ENCODE results near the gene HS3ST5.
"Not testable (repeated sequence)": the region's sequence is repeated elsewhere in the genome, so short reads cannot be mapped to it uniquely, and the experiment has no call there.

Gene HS3ST5

DNA sequence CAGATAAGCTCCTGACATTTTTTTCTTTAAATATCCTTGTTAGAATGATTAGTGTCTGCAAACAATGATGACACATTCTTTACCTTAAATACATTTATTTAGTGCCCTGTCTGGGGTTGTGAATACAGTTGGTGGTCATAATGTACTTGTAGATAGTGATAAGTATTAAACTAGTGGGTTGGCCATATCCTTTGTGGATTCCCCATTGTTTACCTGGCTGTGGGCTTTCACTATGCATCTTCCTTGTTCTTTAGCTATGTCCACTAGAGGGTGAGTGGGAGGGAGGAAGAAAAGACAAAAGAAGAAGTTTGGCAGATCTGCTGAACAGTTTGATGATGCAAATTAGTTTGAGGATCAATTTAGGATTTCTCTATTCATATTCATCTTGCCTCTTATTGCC lies 15.7 kb downstream of the HS3ST5 start:
- no peak for DNase-seq

DNA sequence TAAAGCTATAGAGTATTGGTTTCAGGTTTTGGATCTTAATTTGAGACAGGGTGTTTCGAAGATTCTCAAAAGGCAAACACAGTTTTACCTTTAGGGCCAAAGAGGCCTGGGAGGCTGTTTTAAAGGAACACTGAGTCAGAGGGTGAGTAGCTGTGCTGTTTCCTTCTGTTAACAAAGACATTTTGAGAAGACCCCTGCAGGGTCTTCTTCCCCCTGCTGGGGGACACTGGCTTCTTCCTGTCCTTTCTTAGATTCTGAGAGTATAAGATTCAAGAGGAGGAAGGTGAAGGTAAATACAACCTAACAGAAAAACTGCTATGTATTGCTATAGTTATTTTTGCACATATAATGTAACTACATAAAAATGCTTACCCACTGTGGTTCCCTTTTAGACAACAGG lies 19.0 kb downstream of the HS3ST5 start:
- no peak for DNase-seq

DNA sequence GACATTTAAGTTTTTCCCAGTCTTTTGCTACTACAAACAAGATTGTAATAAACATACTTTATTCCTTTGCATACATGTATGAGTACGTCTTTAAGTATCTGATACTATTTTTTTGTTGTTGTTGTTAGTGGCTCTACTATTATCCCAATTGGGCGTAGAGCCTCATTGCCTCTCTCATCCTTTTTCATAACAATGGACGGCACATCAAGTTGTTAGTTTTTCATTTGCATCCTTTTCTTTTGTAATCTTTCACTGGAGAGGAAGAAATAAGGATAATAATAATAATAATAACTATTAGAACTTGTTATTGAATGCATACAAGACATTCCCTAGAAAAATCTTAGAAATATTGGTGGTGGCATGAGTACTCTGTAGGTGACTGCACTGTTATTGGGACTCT lies 23.1 kb downstream of the HS3ST5 start:
- no peak for DNase-seq

DNA sequence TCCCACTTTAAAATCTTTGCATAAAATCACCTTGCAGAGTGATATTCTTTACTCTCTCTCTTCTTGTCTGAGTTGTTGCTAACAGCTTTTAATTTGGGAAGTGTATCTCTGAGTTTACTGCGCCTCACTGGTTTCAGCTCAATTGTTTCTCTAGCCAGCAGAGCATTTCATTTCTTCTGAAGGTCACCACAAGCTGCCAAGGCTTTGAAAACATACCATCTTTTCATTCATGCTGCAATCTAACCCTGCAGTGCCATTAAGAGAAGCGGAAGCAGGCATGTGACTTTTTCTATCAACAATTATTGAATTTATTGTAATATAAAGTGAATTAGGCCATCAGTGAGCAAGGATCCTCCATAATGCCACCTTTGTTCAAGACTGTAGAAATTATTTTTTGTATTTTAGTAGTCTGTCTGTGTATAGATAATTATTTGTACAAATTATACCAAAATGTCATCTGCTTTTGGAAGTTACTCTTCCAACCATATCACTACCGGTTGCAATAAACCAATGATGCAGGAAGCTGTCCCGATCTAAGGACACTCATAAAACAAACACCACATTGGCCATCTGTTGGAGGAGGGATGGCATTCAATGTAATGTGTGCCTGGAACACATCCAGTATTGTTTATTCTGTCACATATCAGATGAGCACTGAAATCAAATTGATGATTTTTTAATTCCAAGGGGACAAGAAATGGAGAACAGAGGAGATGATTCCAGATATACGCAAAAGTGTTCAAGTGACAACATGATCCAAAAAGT lies 26.8 kb downstream of the HS3ST5 start:
- DNase-seq: no peak

- not testable (repeated sequence) for DNase-seq
Observed at GRCh38 chr6:114313816-114314215, 29.0 kb downstream of the HS3ST5 start.

DNA sequence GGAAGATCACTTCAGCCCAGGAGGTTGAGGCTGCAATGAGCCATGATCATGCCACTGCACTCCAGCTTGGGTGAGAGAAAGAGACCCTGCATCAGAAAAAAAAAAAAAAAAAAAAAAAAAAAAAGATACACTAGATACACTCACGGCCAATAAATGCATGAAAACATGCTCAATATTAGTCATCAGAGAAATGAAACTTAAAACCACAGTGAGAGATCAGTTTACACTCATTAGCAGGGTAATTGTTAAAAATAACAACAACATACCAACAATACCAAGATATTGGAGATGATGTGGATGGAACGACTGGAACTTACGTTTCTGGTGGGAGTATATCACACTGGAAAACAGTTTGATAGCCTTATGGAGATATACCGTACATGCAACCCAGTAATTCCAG lies 29.9 kb downstream of the HS3ST5 start:
- no peak for DNase-seq

DNA sequence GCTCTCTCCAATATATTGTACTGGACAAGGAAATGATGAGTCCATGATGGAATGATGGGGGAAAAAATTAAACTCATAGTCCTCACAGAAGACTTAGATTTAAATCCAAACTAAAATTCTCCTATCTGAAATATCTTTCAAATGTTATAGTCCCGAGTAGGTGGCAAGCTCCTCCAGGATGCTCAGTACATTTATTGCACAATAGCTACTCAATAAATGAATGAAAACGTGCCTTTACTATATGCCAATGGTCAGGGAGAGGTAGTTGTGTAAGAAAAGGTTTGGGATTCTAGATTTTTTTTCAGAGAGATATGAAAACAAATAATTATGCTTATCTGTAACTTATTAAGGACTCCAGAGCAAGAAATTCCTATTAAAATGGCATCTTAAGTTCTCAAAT lies 32.8 kb downstream of the HS3ST5 start:
- DNase-seq: no peak

- DNase-seq: no peak
Observed at GRCh38 chr6:114304304-114304887, 38.4 kb downstream of the HS3ST5 start.

- no peak for DNase-seq
Observed at GRCh38 chr6:114301596-114302219, 41.1 kb downstream of the HS3ST5 start.

GRCh38 chr6:114297135-114297534 lies 45.7 kb downstream of the HS3ST5 start:
- no peak for DNase-seq

GRCh38 chr6:114292431-114292830 lies 50.4 kb downstream of the HS3ST5 start:
- DNase-seq: no peak

GRCh38 chr6:114291428-114291827 lies 51.4 kb downstream of the HS3ST5 start:
- no peak for DNase-seq

GRCh38 chr6:114290864-114291263 lies 52.0 kb downstream of the HS3ST5 start:
- no peak for DNase-seq

DNA sequence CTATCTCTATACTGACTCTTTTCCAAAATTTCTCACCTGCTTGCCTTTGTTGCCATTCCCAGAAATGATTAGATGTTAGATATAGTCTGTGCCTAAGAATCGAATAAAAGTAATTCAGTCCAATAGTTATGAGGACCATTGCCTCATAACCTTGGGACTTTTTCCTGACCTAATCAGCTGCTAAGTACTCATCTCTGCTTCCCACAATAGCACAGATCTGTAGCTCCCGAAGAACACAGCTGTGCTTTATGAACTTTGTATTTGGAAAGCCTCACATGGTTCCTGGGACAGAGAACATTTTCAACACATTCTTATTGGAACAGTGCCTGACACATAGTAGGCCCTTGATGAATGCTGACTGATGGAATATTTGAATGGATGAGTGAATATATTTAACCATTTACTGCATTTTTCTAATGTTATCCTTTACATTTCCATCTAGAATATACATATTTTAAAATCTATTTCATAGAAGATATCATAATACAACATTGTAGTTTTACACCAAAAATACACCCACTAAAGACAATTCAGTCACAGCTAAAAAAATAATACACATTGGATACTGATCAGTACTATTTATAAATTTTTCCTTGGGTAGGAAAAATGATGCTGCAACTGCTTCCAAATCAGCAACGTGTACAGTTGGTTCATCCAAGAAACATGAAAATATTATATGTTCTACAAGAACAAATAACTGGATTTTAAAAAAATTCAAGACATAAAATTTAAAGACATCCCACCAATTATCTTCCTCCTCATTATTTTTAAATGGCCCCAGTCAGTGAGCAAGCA lies 53.9 kb downstream of the HS3ST5 start:
- no peak for DNase-seq

DNA sequence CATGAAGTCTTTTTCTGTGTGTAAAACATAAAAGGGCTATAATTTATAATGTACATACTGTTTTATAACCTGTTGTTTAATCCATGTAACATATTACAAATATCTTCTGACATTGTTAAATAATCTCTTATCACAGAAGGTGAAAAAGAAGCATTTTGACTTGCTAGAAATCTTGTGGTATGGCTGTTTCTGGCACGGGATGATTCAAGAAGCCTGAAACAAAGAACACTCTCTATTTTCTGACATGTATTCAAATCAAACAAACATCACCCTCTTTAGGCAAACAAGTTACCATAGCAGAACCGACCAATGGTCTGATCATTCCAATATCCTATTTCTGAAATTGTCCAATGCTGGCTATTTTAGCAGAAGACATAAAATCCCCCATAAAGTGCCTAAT lies 55.4 kb downstream of the HS3ST5 start:
- DNase-seq: no peak

- DNase-seq: no peak
Observed at GRCh38 chr6:114286211-114286610, 56.6 kb downstream of the HS3ST5 start.

DNA sequence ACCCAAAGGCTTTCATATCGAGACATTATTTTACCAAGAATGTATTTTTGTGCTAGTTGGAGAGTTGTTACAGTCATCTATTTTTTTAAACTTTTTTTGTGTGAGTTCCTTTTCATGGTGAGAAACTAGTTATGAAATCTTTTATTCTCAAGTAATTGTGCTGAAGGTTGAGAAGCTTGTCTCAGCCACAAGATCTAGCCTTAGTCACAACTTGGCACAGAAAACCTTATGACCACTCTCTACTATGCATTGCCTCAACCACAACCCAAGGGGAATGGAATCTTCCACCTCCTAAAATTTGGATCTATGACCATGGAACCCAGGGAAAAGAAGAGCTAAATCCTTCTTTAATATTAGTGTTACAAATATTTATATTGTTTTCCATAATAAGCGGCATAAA lies 58.5 kb downstream of the HS3ST5 start:
- DNase-seq: no peak

DNA sequence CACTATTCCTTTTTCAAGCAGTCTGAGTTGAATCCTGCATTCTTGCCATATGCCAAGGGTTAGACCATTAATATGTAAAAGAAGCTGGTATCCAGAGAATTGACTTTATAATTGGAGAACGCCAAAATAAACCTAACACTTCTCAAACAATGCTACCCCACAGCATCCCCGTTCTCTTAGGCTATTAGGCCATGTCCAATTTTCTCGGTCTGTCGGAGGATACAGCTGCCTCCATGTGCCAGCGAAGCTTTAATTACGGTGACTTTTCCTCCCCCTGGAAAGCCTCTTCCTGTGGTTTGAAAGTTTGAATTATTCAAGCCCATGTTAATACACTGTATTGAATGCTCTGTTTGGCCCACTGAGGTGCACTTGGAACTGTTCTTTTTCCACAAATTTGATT lies 60.5 kb downstream of the HS3ST5 start:
- DNase-seq: no peak

DNA sequence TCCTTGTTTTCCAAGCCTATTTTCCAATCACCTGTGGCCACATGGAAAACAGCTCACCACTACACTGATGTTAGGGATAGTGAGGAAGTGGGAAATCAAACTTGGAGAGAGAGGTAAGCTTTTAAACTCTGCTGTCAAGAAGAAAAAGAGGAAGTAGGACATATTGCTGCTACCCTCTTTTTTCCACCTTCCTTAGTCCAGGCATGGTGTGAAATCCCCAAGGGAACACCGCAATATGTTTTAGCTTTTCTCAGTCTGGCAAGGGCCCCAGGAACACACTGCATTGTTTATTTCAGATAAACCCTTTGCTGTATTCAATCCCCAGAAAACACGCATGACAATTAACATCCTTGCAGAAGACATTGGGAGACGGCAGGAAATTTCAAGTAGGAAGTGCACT lies 61.3 kb downstream of the HS3ST5 start:
- DNase-seq: no peak

DNA sequence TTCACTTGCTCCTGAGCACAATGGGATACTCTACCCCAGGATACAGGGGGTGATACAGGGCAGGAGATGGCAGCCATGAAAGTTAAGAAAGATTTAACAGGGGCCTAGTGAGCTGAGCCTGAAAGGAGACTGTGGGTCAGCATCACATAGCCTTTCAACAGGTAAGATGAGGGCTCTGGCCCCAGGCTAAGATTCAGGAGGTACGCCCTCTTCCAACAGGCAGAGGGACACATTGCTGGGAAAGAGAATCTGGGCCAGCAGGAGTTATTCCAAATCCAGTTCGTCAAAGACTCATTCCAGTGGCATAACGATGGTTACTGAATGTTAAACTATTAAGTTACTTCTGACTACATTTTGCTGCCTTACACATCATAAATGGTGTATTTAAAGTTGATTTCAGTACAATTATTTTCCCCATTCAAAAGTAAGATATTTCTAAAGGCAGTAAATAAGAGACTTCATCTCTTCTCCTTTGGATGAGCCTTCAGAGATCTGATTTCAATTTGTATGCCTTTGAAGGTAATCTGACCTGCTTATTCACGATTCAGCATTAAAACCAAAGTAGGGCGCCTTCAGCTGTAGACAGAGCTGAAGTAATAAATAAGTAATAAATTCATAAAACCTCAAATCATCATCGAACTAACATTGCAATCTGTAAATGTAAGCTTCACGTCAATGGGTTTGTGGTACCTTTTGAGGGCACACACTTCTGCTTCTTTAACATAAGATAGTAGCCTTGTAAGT lies 62.4 kb downstream of the HS3ST5 start:
- no peak for DNase-seq

DNA sequence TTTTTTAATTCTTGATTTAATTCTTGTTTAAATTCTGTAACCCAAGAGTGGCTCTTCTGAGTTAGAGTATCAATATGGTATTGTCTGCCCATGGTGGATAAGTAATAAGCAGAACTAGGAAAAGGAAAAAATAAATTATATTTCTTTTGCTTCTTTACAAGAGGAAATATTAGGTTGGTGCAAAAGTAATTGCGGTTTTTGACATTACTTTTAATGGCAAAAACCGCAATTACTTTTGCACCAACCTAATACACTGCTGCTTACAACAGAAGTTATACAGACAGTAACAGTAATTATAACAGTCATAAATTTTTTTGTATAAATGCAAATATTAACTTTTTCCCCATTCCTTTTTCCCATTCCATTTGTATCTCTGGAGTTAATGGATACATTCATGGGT lies 65.6 kb downstream of the HS3ST5 start:
- no peak for DNase-seq

- no peak for DNase-seq
Observed at GRCh38 chr6:114276783-114277182, 66.0 kb downstream of the HS3ST5 start.

DNA sequence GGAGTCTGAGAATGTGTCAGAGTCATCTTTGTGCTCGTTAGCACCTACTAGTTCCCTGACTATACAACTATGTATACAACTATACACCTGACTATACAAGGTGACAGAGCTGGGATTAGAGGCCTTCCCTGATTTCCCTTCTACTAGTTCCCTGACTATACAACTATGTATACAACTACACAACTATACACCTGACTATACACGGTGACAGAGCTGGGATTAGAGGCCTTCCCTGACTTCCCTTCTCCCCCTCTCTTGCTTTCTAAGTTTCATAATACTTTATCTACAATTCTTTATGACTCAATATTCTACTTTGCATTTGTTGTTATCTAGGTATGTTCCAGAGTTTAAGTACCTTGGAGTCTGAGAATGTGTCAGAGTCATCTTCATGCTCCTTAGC lies 68.0 kb downstream of the HS3ST5 start:
- DNase-seq: no peak

All from activated effector memory CD4-positive, alpha-beta T cell treated with anti-CD3 and anti-CD28 coated beads, Interleukin-2, amount 50 U/mL, for 16 hours (primary cell).